ENCODE data around the gene TMEM11. TPM values are rescaled to one million over a fixed set of nuclear protein-coding genes. Genes with fewer than 3 reads are reported as not detected.

Gene TMEM11, protein sequence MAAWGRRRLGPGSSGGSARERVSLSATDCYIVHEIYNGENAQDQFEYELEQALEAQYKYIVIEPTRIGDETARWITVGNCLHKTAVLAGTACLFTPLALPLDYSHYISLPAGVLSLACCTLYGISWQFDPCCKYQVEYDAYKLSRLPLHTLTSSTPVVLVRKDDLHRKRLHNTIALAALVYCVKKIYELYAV
- 19.2 and 21.7 TPM in 2 replicates for total RNA-seq

DNA sequence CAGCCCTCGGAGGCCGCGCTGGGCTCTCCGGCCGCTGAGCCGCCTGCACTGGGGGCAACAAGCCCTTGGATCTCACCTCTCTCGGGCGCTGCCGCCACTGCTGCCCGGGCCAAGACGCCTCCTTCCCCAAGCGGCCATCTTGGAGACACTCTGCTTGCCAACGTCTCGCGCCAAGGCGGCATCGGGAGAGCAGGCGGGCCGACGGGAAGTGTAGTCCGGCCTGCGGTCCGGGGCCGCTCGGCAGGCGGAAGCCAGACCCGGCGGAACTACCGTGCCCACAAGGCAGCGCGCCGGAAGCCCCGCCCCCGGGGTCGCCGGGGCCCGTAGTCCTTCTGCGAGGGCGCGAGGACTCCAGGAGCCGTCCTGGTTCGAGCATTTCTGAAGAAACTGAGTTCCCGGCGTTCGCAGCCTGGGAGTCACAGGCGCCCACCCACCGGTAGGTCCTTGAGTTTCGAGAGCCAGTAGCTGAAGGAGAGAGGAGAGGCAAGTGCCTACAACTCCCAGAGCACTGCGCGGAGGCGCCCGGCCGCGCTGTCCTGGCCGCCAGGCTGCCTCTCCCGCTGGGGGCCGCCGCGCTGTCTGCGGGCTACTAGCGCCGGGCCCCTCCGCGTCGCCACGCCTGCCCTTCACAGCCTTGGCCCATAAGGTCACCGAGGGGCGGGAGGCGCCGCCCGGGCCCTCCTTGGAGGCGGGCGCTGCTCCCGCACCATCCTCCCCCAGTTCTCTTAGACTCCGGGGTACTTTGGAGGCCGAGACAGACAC lies at the start of gene TMEM11:
TMEM11 (minus strand) TSS at position 147 of the 762 bp plus-strand sequence; CDS start at position 138, 9 bp downstream.

DNA sequence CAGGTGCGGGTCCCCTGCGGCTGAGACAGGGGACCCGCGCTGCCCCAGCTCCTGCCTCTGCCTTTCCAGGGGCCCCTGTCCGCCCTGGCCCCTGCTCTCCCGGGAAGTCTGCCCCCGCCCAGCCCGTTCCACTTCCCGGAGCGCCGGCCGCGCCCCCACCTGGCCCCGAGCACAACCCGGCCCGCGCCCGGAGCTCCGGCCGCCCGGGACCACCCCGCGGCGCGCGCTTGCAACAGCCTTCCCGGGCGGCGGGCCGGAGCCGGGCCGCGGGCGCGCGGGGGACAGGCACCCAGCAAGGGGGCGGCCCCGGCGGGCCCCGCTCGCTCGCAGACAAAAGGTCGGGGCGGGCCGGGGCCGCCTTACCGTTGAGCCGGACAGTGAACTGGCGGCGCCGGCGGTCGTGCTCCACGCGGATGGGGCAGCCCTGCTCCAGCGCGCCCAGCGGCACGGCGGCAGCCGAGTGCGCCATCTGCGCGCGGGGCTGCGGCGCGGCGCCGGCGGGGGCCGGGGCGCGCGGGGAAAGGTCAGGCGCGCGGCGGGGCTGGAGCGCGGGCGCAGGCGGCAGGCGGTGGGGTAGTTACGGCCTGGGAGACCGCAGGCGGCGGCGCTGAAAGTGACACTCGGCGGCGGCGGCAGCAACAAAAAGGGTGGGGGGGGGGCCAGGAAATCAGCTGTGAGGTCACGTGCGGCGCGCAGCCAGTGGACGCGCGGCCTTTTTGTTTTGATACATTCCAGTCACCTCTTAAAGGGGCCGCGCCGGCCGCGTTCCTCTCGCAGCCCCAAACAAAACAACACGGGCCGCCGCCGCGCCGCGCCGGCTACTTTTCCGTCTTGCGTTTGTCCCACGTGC lies 39.1 kb upstream of the TMEM11 start, which contains the start of gene NATD1:
NATD1 (minus strand) TSS at position 615 of the 850 bp plus-strand sequence; CDS start at position 469, 146 bp downstream.

Other genes with a start within 250 kb of the TMEM11 start
- 162 and 182 TPM in 2 replicates for gene USP22, start 171.2 kb downstream of the TMEM11 start, total RNA-seq
- 22.4 and 22.6 TPM in 2 replicates for gene DHRS7B, start 87.2 kb downstream of the TMEM11 start, total RNA-seq
- gene NATD1, start 39.2 kb upstream of the TMEM11 start, total RNA-seq = 0.96 and 1.3 TPM in 2 replicates
- 12.4 and 18.1 TPM in 2 replicates for gene MAP2K3, start 70.5 kb upstream of the TMEM11 start, total RNA-seq
- gene KCNJ12, start 162.2 kb upstream of the TMEM11 start, total RNA-seq = 1.4 TPM in 1 of 2 replicates, not detected in the other

Measured in tracheal epithelial cell (primary cell).